Retinal pigment epithelial cell (primary cell): ENCODE measurements around the gene CCNYL1.

Experiments
- DNase-seq: peaks from one replicate; pipeline ENCODE4 v3.0.0-alpha.2; 2010; ENCODE audit warnings: low read depth
- H3K4me3 ChIP-seq: 2 replicates; pipeline ENCODE4 v1.5.1; 2011; ENCODE audit warnings: mild to moderate bottlenecking, low read length, control low read depth, moderate library complexity
- CTCF ChIP-seq: conservative IDR thresholded peaks from 2 replicates; pipeline ENCODE4 v1.5.1; 2011; ENCODE audit warnings: low read depth, low read length, control low read depth, inconsistent platforms

The CCNYL1 gene

GRCh38 chr2:207767461-207768167 is 56.2 kb downstream of the CCNYL1 start:
- DNase-seq, result no peak
- H3K4me3 ChIP-seq, result peak overlapping the region; percentile 81
- peak; percentile 53 for TF ChIP-seq CTCF

GRCh38 chr2:207768168-207768865 is 56.9 kb downstream of the CCNYL1 start:
- no peak for DNase-seq
- H3K4me3 ChIP-seq, result peak overlapping the region; percentile 81
- TF ChIP-seq CTCF, result no peak

- no peak for DNase-seq
- TF ChIP-seq CTCF, result no peak
- peak overlapping the region; percentile 81 for H3K4me3 ChIP-seq
Measured at GRCh38 chr2:207768866-207769596, 57.6 kb downstream of the CCNYL1 start.

- DNase-seq, result no peak
- peak overlapping the region; percentile 81 for H3K4me3 ChIP-seq
- TF ChIP-seq CTCF, result no peak
Measured at GRCh38 chr2:207770602-207771404, 59.4 kb downstream of the CCNYL1 start.

GRCh38 chr2:207771421-207771820 is 60.0 kb downstream of the CCNYL1 start:
- no peak for DNase-seq
- TF ChIP-seq CTCF, result no peak
- H3K4me3 ChIP-seq, result no peak overlapping the region

- H3K4me3 ChIP-seq, result no peak overlapping the region
- DNase-seq, result no peak
- TF ChIP-seq CTCF, result no peak
Measured at GRCh38 chr2:207772081-207772843, 60.8 kb downstream of the CCNYL1 start.
